Esophagus muscularis mucosa (tissue), 4 donors: ENCODE data around the gene PHGDH. TPM values are rescaled to one million over a fixed set of nuclear protein-coding genes. Genes with fewer than 3 reads are reported as not detected.

Experiments used
- DNase-seq: peaks from one replicate; pipeline ENCODE4 v3.0.0-alpha.2; 2017; ENCODE audit errors: extremely low spot score
- H3K27ac ChIP-seq, 4 donors: fragments of 200-600 bp; sonication (generic); replicated peaks in 1 of 4; 1 replicate in 3 of 4; 2 replicates in 1 of 4; pipeline ENCODE4 v1.5.1; 2016 to 2019; ENCODE audit warnings: mild to moderate bottlenecking in 1 of 4
- H3K27me3 ChIP-seq, 4 donors: fragments of 200-600 bp; sonication (generic); one replicate each; pipeline versions ENCODE4 v1.5.1 to v1.6.0; 2016 to 2019
- H3K36me3 ChIP-seq, 4 donors: fragments of 200-600 bp; sonication (generic); one replicate each; pipeline ENCODE4 v1.5.1; 2016 to 2019
- H3K4me1 ChIP-seq, 4 donors: fragments of 200-600 bp; sonication (generic); one replicate each; pipeline ENCODE4 v1.5.1; 2016 to 2019
- H3K4me3 ChIP-seq, 4 donors: fragments of 200-600 bp; sonication (generic); 1 replicate in 2 of 4; 2 replicates in 2 of 4; pipeline ENCODE4 v1.5.1; 2016 to 2019; ENCODE audit warnings: mild to moderate bottlenecking in 4 of 4, moderate library complexity in 1 of 4
- H3K9me3 ChIP-seq, 4 donors: fragments of 200-600 bp; sonication (generic); 1 replicate in 3 of 4; 2 replicates in 1 of 4; pipeline ENCODE4 v1.5.1; 2016 to 2019
- CTCF ChIP-seq, 3 experiments: fragments of 200-600 bp in 2 of 3; fragments of 450-650 bp in 1 of 3; sonication (generic) in 2 of 3; IDR thresholded peaks; one replicate each; pipeline ENCODE4 v1.5.1; 2017 to 2019; ENCODE audit warnings: antibody characterized with exemption in 3 of 3, mild to moderate bottlenecking in 2 of 3, moderate library complexity in 1 of 3
- EP300 ChIP-seq: sonication (generic); formaldehyde crosslinking; IDR thresholded peaks from one replicate; pipeline ENCODE4 v1.6.1; 2017; ENCODE audit warnings: antibody characterized with exemption
- POLR2A ChIP-seq: fragments of 450-650 bp; IDR thresholded peaks from one replicate; pipeline ENCODE4 v1.6.1; 2017; ENCODE audit warnings: antibody characterized with exemption, moderate library complexity, mild to moderate bottlenecking, low read depth
- POLR2AphosphoS5 ChIP-seq, 2 donors: sonication (generic); formaldehyde crosslinking; IDR thresholded peaks; one replicate each; pipeline ENCODE4 v1.6.1; 2017; ENCODE audit warnings: antibody characterized with exemption in 2 of 2
- WGBS: methylation state at CpG from one replicate; pipeline ENCODE4 v1.1.5; 2018; 5-methylcytosine and 5-hydroxymethylcytosine counted together
- intact Hi-C: fragments of 100-400 bp; cut with DNase I; formaldehyde crosslinking; loops from one replicate; pipeline ENCODE4 v1.15.1; 2023
- total RNA-seq, 4 donors: library from RNA; depleted of rRNA; stranded (reverse); fragments of >200 nt; gene quantifications; one replicate each; pipeline versions ENCODE4 v1.1.0 to v1.2.1, GENCODE V29; 2016

PHGDH gene
- total RNA-seq, 4 donors from 2014 or later, result 20.3 to 42.7 (median 21.9) TPM

GRCh38 chr1:119743776-119744597 lies 32.3 kb downstream of the PHGDH start:
- H3K27me3 ChIP-seq, result no peaks in the 10 kb centered on the region
- peaks cover 0 to 5% (median 1%) of the 10 kb centered on the region in 4 donors for H3K36me3 ChIP-seq
- peaks cover 11 to 52% (median 40%) of the 10 kb centered on the region in 4 donors for H3K4me1 ChIP-seq
- intact Hi-C loops, result loop anchor here (2.0 to 5.0 kb wide), 2 partner anchors 65 to 128 kb away; no protein-coding TSS in a partner anchor
- H3K4me3 ChIP-seq, result no peak overlapping the region
- 27% methylated on average over 17 of the region's 17 CpGs for WGBS
- peak overlapping the region in 3 of 4 donors; percentile 66 to 80 (median 79) for H3K27ac ChIP-seq
- DNase-seq, result no peak
- no peaks in the 10 kb centered on the region for H3K9me3 ChIP-seq
- TF ChIP-seq POLR2AphosphoS5 (IDR thresholded peaks at IDR 0.05) (no peak), EP300 (no peak), POLR2A (no peak), CTCF (IDR thresholded peaks at IDR 0.05) (peak; percentile 73 to 85 (median 80))

DNA sequence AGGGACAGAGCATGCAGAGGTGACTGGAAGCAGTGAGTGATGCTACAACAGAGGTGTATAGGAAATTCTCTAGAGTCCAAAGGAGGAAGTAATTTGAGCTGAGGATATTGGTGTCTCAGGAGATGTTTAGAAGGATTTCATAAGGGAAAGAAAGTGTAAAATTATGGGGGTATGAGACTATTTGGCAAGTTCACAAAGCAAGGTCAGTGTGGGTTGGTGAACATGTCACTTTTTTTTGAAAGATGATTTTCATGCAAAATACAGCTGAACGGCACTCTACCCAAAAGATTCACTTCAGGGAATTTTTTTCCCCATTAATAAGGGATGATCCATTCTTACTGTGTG lies 32.8 kb downstream of the PHGDH start:
- DNase-seq, result no peak
- Histone ChIP-seq H3K9me3 (no peaks in the 10 kb centered on the region), H3K27ac (peak overlapping the region in 1 of 4 donors; percentile 79), H3K4me1 (peaks cover 11 to 52% (median 40%) of the 10 kb centered on the region in 4 donors), H3K4me3 (no peak overlapping the region), H3K27me3 (no peaks in the 10 kb centered on the region), H3K36me3 (peaks cover 0 to 9% (median 3%) of the 10 kb centered on the region in 4 donors)
- TF ChIP-seq POLR2A (no peak), POLR2AphosphoS5 (IDR thresholded peaks at IDR 0.05) (no peak), EP300 (no peak)
- WGBS, result 93% methylated on average over 1 of the region's 1 CpG
- intact Hi-C loops, result loop anchor here (2.0 to 5.0 kb wide), 2 partner anchors 64 to 128 kb away; no protein-coding TSS in a partner anchor

DNA sequence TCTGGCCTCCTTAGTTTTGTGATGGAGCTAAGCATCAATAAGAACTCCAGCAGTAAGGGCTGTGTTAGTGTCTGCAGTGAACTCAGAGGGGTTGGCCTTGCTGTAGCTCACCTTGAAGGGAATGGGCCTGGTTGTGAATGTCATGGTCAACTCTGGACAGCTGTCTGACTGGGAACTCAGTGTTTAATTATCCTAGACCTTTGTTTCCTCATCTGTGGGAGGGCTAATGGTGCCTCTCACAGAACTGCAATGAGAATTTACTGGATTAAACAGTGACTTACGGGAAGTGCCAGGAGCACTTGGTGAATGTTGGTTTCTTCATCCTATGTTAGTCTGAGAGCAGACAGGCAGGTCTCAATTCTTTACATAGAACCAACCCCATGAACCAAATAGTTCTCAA lies 33.3 kb downstream of the PHGDH start:
- H3K36me3 ChIP-seq, result peaks cover 0 to 13% (median 2%) of the 10 kb centered on the region in 4 donors
- no peak overlapping the region for H3K4me3 ChIP-seq
- intact Hi-C loops, result loop anchor here (2.0 kb wide), 1 partner anchor 64 kb away; no protein-coding TSS in a partner anchor
- H3K27me3 ChIP-seq, result no peaks in the 10 kb centered on the region
- peaks cover 11 to 52% (median 40%) of the 10 kb centered on the region in 4 donors for H3K4me1 ChIP-seq
- H3K27ac ChIP-seq, result no peak overlapping the region
- 88% methylated on average over 1 of the region's 1 CpG for WGBS
- no peak for TF ChIP-seq POLR2A
- TF ChIP-seq CTCF (IDR thresholded peaks at IDR 0.05), result no peak
- no peak for TF ChIP-seq POLR2AphosphoS5 (IDR thresholded peaks at IDR 0.05)
- TF ChIP-seq EP300, result no peak
- DNase-seq, result no peak
- H3K9me3 ChIP-seq, result no peaks in the 10 kb centered on the region

- intact Hi-C loops, result no loop called here
- no peaks in the 10 kb centered on the region for H3K9me3 ChIP-seq
These were observed 35.7 kb downstream of the PHGDH start for GRCh38 chr1:119747451-119747850.

More at GRCh38 chr1:119747451-119747850, 35.7 kb downstream of the PHGDH start:
- 55% methylated on average over 3 of the region's 3 CpGs for WGBS
- TF ChIP-seq EP300, result no peak
- no peak for TF ChIP-seq POLR2A
- TF ChIP-seq POLR2AphosphoS5 (IDR thresholded peaks at IDR 0.05), result no peak
- TF ChIP-seq CTCF (IDR thresholded peaks at IDR 0.05), result no peak
- Histone ChIP-seq H3K27ac (no peak overlapping the region), H3K4me1 (peaks cover 10 to 40% (median 29%) of the 10 kb centered on the region in 4 donors), H3K27me3 (no peaks in the 10 kb centered on the region), H3K4me3 (no peak overlapping the region), H3K36me3 (peaks cover 0 to 37% (median 0%) of the 10 kb centered on the region in 4 donors)
- DNase-seq, result no peak
